ENCODE data around the gene NOL9. TPM values are rescaled to one million over a fixed set of nuclear protein-coding genes. Genes with fewer than 3 reads are reported as not detected.

NOL9 gene
- total RNA-seq, 3 donors from 2014 or later (not counting 1 experiment from before 2014, with no cell fraction given) = 40.7 to 53.3 (median 52.0) TPM

- H3K27me3 Mint-ChIP-seq (ENCODE audit: low read depth in 2 of 2) = peaks cover 22 to 32% of the 10 kb centered on the region in 2 donors
- no peak for TF ChIP-seq CTCF (IDR thresholded peaks at IDR 0.05)
- Histone ChIP-seq H3K27me3 (ENCODE audit: control insufficient read depth, insufficient read depth, low read length) (peaks cover 26% of the 10 kb centered on the region), H3K9me3 (ENCODE audit: control insufficient read depth, insufficient read depth, low read length) (no peaks in the 10 kb centered on the region), H3K4me1 (ENCODE audit: control insufficient read depth, insufficient read depth, low read length) (peaks cover 18% of the 10 kb centered on the region), H3K36me3 (ENCODE audit: control insufficient read depth, insufficient read depth, low read length) (no peaks in the 10 kb centered on the region), H3K27ac (ENCODE audit: low read length) (no peak overlapping the region), H3K4me3 (ENCODE audit: low read length) (no peak overlapping the region)
- intact Hi-C loops (cut with micrococcal nuclease) = loop anchor here (1.0 kb wide), 1 partner anchor 161 kb away; no protein-coding TSS in a partner anchor
- no peaks in the 10 kb centered on the region for H3K36me3 Mint-ChIP-seq
- H3K4me1 Mint-ChIP-seq = peaks cover 0 to 21% of the 10 kb centered on the region in 2 donors
- no peak overlapping the region for H3K27ac Mint-ChIP-seq
- H3K4me3 Mint-ChIP-seq = no peak overlapping the region
- DNase-seq (peak in 1 of 2 donors; percentile 25), ATAC-seq (no peak)
- WGBS (ENCODE audit: insufficient coverage) = 1% methylated on average over 72 of the region's 80 CpGs
- H3K9me3 Mint-ChIP-seq = no peaks in the 10 kb centered on the region
Measured at GRCh38 chr1:6485168-6486101, 68.9 kb downstream of the NOL9 start.

- TF ChIP-seq CTCF (IDR thresholded peaks at IDR 0.05) = no peak
- peaks cover 22 to 30% of the 10 kb centered on the region in 2 donors for H3K27me3 Mint-ChIP-seq (ENCODE audit: low read depth in 2 of 2)
- no peaks in the 10 kb centered on the region for H3K9me3 ChIP-seq (ENCODE audit: control insufficient read depth, insufficient read depth, low read length)
- no peaks in the 10 kb centered on the region for H3K36me3 Mint-ChIP-seq
- H3K4me1 Mint-ChIP-seq = peaks cover 0 to 16% of the 10 kb centered on the region in 2 donors
- H3K4me3 Mint-ChIP-seq = no peak overlapping the region
- intact Hi-C loops (cut with micrococcal nuclease) = no loop called here
- peaks cover 22% of the 10 kb centered on the region for H3K27me3 ChIP-seq (ENCODE audit: control insufficient read depth, insufficient read depth, low read length)
- H3K9me3 Mint-ChIP-seq = no peaks in the 10 kb centered on the region
- WGBS (ENCODE audit: insufficient coverage) = 26% methylated on average over 13 of the region's 13 CpGs
- H3K27ac ChIP-seq (ENCODE audit: low read length) = no peak overlapping the region
- H3K36me3 ChIP-seq (ENCODE audit: control insufficient read depth, insufficient read depth, low read length) = no peaks in the 10 kb centered on the region
- ATAC-seq (no peak), DNase-seq (no peak)
- peaks cover 12% of the 10 kb centered on the region for H3K4me1 ChIP-seq (ENCODE audit: control insufficient read depth, insufficient read depth, low read length)
- no peak overlapping the region for H3K27ac Mint-ChIP-seq
- H3K4me3 ChIP-seq (ENCODE audit: low read length) = no peak overlapping the region
Measured at GRCh38 chr1:6484826-6485167, 69.5 kb downstream of the NOL9 start.

- peaks cover 22 to 32% of the 10 kb centered on the region in 2 donors for H3K27me3 Mint-ChIP-seq (ENCODE audit: low read depth in 2 of 2)
- no peak overlapping the region for H3K4me3 Mint-ChIP-seq
- no peak for ATAC-seq
- Histone ChIP-seq H3K36me3 (ENCODE audit: control insufficient read depth, insufficient read depth, low read length) (no peaks in the 10 kb centered on the region), H3K4me1 (ENCODE audit: control insufficient read depth, insufficient read depth, low read length) (peaks cover 10% of the 10 kb centered on the region), H3K27ac (ENCODE audit: low read length) (no peak overlapping the region), H3K27me3 (ENCODE audit: control insufficient read depth, insufficient read depth, low read length) (peaks cover 22% of the 10 kb centered on the region), H3K4me3 (ENCODE audit: low read length) (no peak overlapping the region), H3K9me3 (ENCODE audit: control insufficient read depth, insufficient read depth, low read length) (no peaks in the 10 kb centered on the region)
- H3K27ac Mint-ChIP-seq = no peak overlapping the region
- no peaks in the 10 kb centered on the region for H3K9me3 Mint-ChIP-seq
- H3K36me3 Mint-ChIP-seq = no peaks in the 10 kb centered on the region
- 91% methylated on average over 7 of the region's 7 CpGs for WGBS (ENCODE audit: insufficient coverage)
- intact Hi-C loops (cut with micrococcal nuclease) = no loop called here
- no peak for TF ChIP-seq CTCF (IDR thresholded peaks at IDR 0.05)
- peaks cover 0 to 15% of the 10 kb centered on the region in 2 donors for H3K4me1 Mint-ChIP-seq
- no peak for DNase-seq
Measured at GRCh38 chr1:6483761-6484117, 70.6 kb downstream of the NOL9 start.

Data from natural killer cell (primary cell).